GM19397 (cell line): ENCODE measurements around the gene LHFPL4.

Experiments
- ATAC-seq: cut with Tn5 transposase; IDR thresholded peaks from one replicate; pipeline ENCODE4 v1.9.1; 2021; ENCODE audit warnings: mild to moderate bottlenecking, moderate library complexity; ENCODE audit not compliant: unreplicated experiment

Gene LHFPL4

DNA sequence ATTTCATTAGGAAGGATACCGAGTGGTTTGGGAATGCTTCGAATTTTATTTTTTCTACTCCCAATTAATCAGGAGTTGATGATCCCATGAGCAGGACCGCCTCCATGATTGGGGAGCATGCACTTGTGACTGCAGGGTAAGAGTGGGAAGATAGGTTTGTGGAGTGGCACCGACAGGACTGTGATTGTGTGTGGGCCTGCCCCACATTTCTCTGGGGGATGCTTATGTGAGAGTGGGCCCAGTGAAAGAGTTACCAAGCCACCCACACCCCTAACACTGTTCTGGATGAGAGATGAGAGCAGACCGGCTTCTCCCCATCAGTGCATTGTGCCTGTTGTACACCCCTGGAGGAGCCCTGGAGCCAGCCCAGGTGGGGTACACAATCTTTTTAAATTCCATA lies 76.7 kb downstream of the LHFPL4 start:
- ATAC-seq: no peak

DNA sequence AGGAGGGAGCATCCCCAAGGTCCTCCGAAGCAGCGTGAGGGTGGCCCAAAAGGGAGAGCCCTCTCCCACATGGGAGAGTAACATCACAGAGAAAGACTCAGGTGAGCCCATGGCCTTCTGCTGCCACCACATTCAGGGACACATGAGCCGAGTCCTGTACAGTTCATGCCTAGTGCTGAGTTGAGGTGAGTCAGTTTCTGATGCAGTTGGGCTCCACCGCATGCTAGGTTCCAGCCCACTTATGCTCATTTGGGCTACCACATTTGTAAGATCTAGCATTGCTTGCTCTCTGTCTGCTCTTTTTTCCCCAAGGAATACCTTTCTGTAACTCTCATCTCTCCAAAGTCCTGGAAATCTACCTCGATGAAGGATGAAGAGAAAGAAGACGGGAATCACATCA lies 79.1 kb downstream of the LHFPL4 start:
- ATAC-seq: no peak

DNA sequence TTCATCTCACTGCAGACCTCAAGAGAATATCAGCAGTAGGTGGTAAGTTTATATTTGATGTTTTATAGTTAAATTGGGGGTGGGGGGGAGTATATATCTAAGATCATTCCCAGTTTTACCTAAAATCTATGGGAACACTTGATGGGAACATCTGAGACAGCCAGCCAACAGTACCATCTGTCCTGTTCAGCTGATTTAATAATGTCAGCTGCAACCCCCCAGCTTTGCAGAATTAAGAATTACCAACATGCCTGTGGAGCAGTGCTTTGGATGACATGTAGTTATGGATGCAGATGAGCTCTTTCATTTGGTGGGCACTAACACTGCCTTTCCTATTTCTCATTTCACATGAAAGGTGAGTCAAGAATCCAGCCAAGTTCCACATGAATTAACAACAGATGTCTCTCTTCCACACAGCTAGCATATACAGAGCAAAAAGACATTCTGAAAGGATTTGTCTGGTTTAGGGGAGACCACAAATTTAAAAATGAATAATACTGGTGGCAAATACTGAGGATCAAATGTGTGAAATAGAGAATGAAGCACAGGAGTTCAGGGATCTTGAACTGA lies 80.0 kb downstream of the LHFPL4 start:
- no peak for ATAC-seq

DNA sequence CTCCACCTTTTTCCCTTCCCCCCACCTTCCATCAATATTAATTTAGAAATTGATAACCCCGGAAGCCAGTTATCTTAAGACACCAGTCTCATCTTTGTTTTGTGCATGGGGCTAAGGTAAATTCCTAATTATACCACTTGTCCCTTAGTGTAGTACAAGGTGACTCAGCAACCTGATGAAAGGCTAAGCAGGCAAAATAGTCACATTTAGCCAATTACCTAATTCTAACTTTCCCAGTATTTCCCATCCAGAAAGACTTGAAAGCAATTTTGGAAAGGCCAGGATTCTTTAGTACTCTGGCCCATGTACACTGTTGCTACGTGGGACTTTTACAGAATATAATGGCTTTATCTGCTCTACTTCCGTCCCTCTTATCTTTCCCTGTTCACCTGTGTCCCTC lies 83.6 kb downstream of the LHFPL4 start:
- ATAC-seq: no peak

DNA sequence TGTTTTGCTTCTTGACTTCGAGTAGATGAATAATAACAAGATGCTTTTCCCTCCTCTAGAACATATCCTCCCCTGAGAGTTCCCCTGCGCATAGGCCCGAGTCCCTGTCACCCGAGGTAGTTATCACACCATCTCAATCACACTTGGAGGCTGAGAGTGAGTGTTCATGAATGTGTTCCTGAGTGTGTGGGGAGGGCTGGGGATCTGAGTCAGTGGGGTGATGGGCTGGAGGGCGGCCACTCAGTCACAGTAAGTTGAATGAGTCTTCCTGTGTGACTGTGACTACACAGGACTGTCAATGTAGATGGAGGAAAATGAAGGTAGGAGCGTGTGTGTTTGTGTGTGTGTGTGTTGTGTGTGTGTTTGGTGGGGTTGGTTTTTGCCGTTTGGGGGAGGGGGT lies 85.2 kb downstream of the LHFPL4 start:
- ATAC-seq: no peak

DNA sequence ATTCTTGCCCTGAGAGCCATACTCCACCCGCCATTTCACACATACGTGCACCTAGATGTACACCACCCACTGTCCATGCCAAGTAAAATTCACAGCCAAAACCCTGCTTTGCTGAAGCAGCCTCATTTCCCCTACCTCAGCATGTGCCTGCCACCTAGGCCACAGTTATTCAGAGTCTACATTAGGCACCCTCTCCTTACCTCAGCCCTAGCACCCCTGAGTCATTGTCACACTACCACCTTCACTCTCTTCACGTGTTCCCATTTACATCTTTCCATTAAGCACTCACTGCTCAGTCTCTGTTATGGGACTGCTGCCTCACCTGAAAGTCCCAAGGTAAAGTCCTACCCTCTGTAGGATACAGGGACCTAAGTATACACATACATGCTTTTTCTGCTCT lies 86.2 kb downstream of the LHFPL4 start:
- ATAC-seq: no peak

DNA sequence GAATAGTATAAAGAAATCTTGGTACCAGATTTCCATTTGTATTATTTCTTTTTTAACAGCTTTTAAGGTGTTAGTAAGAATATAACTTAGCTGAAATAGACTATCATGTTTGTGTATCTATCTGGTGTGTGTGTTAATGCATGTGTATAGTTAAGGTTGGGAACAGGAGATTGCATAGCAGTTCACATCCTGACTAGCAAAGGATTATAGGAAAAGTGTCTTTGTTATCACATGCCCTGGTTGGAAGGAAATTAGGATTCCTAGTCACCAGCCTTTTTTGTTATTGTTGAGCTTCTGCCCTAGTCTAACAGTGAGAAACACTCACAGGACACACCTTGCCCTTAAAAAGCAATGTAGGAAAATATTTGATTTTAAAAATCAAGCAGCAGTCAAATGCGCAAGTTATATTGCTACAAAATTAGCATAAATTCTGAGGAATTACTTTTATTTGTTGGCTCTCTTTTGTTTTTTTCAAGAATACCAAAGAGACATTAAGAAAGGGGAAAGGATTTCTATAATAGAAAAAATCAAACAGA lies 98.0 kb downstream of the LHFPL4 start:
- no peak for ATAC-seq

DNA sequence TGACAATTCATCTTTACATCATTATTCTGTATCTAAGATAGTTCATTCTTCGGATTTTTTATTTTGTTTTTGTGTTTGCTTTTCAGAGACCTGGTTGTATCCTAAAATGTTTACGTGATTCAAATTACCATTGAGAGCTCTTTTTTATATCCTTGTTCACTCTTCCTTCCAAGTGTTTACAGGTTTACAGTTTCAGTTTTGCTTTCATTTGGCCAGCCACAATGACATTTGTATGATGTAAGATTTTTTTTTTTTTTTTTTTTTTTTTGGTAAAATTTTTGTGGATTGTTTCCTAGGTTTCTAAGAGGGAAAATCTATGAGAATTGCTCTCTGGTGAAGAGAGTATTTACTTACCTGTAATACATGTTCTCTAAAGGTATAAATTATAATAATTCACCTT lies 101.2 kb downstream of the LHFPL4 start:
- no peak for ATAC-seq

DNA sequence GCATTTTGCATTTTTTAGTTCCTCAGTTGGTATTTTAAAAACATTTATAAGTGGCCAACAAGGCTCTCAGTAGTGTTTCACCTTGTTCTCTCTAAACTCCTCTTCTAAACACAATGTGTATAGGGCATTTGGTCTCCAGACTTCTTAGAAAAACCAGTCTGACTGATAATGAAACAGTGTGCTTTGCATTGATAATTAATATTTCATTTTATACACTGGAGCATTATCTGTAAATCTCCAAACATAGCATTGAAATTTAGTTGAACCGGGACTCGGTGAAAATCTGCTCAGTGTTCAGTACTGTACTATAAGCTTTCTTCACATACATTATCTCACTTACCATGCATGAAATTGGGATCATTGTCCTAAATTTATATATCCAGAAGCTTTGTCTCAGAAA lies 102.6 kb downstream of the LHFPL4 start:
- ATAC-seq: no peak

DNA sequence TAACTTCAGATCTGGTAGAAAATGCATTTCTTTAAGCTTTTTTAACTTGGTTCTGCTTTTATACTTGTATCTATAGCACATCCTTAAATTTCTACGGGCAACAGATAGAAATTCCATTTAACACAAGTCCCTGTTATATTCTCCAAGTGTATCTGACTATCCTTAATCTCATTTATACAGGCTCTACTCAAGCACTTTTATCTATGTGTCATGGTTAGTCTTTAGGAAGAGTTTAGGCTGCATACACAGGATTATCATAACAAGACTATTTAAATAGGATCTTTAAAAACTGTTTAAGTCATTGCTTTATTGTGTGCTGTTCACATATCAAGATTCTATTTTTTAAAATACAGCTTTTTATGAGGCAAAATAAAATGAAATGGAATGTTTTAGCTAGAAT lies 103.5 kb downstream of the LHFPL4 start:
- no peak for ATAC-seq

DNA sequence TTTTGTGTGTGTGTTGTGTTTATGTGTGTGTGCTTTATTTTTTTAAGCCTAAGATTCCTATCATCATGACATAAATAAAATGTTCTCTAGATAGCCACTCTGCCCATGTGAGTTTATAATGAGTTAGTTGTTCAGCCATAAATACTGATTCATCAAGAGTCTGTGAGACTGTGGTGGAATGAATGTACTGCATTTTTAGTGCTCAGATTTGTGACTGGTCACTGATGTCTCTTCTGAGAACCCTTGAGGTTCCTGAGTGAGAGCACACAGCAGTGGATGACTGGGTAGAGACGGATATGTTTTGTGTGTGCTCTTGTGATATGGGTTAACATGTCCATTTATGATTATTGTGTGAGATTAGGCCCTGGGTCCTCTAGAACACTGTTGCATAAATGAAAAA lies 105.0 kb downstream of the LHFPL4 start:
- ATAC-seq: no peak
